HepG2 (cell line): ENCODE results near the gene YWHAH. TPM values are rescaled to one million over a fixed set of nuclear protein-coding genes. Genes with fewer than 3 reads are reported as not detected.

Experiments
- ATAC-seq: fragments of 200-7000 bp; cut with Tn5 transposase; 3 replicates; pipeline ENCODE4 v1.9.1; 2020; ENCODE audit warnings: mild to moderate bottlenecking, moderate library complexity
- BruUV-seq: library from RNA; stranded (reverse); fragments of 400-500 nt; replicated peaks from 2 replicates; lab custom pipeline; 2021; lab: Mats Ljungman, UMichigan
- CTCF ChIA-PET: fragments of 300-600 bp; formaldehyde crosslinking; extraction: SDS; loops from one replicate; lab custom pipeline; 2021; ENCODE audit warnings: low total read pairs, inconsistent platforms, low intra/inter-chr PET ratio; lab: Yijun Ruan, JAX
- POLR2A ChIA-PET: fragments of 350-600 bp; sonication (Branson Sonifier 250); formaldehyde crosslinking; loops from one replicate; lab custom pipeline; 2020; ENCODE audit warnings: antibody characterized with exemption, inconsistent platforms; lab: Yijun Ruan, JAX
- DNase-seq: peaks from one replicate; pipeline ENCODE4 v3.0.0-alpha.2; 2015; ENCODE audit warnings: low spot score
- FAIRE-seq: peaks from 3 replicates; lab custom pipeline; 2011; peaks lifted over from hg19 to GRCh38; lab: Jason Lieb, UNC
- H2AFZ ChIP-seq: one replicate; pipeline ENCODE4 v1.6.1; 2011; ENCODE audit warnings: low read length, inconsistent platforms
- H3K27ac ChIP-seq: fragments of 300-600 bp; 3 replicates; pipeline ENCODE4 v1.8.0; 2011; ENCODE audit warnings: mixed run types, mild to moderate bottlenecking, mixed read lengths, low read length, inconsistent platforms; ENCODE audit not compliant: insufficient read depth; ENCODE audit errors: extremely low read length
- H3K27me3 ChIP-seq, 2 experiments: fragments of 200-600 bp in 1 of 2; 2 replicates in 1 of 2; 3 replicates in 1 of 2; pipeline versions ENCODE4 v1.6.0 to v1.8.0; 2011; ENCODE audit warnings: low read length in 2 of 2, mild to moderate bottlenecking in 2 of 2, moderate library complexity in 2 of 2, inconsistent platforms in 1 of 2; ENCODE audit not compliant: insufficient read depth in 2 of 2, control insufficient read depth in 1 of 2
- H3K36me3 ChIP-seq, 2 experiments: fragments of 200-600 bp in 1 of 2; replicated peaks in 1 of 2; 2 replicates in 1 of 2; 3 replicates in 1 of 2; pipeline versions ENCODE4 v1.5.1 to v1.8.0; 2011; ENCODE audit warnings: low read length in 2 of 2, inconsistent platforms in 1 of 2; ENCODE audit not compliant: insufficient read depth in 2 of 2, control insufficient read depth in 1 of 2
- H3K4me1 ChIP-seq: 2 replicates; pipeline ENCODE4 v1.5.1; 2012; ENCODE audit warnings: low read length, inconsistent platforms; ENCODE audit not compliant: insufficient read depth
- H3K4me2 ChIP-seq: 2 replicates; pipeline ENCODE4 v1.6.0; 2011; ENCODE audit warnings: low read depth, low read length, inconsistent platforms
- H3K4me3 ChIP-seq, 3 experiments: fragments of 200-600 bp in 1 of 3; sonication (generic), shearing (Covaris generic) in 1 of 3; replicated peaks in 1 of 3; 2 replicates each; pipeline ENCODE4 v1.5.1; 2011 to 2016; ENCODE audit warnings: low read length in 3 of 3, inconsistent platforms in 2 of 3, low read depth in 2 of 3, mild to moderate bottlenecking in 2 of 3, control low read depth in 1 of 3, mixed read lengths in 1 of 3; ENCODE audit not compliant: insufficient read depth in 1 of 3
- H3K79me2 ChIP-seq: one replicate; pipeline ENCODE4 v1.6.1; 2011; ENCODE audit warnings: low read length, inconsistent platforms; ENCODE audit not compliant: insufficient read depth
- H3K9ac ChIP-seq: 2 replicates; pipeline ENCODE4 v1.6.0; 2011; ENCODE audit warnings: mild to moderate bottlenecking, low read depth, low read length, inconsistent platforms; ENCODE audit not compliant: insufficient read depth
- H3K9me3 ChIP-seq: 2 replicates; pipeline ENCODE4 v1.5.1; 2012; ENCODE audit warnings: mild to moderate bottlenecking, low read length
- H4K20me1 ChIP-seq: 2 replicates; pipeline ENCODE4 v1.6.0; 2011; ENCODE audit warnings: inconsistent platforms, mild to moderate bottlenecking, low read length, moderate library complexity; ENCODE audit not compliant: insufficient read depth
- ETV6 ChIP-seq: sonication (generic); formaldehyde crosslinking; conservative IDR thresholded peaks from 2 replicates; pipeline ENCODE4 v1.4.0; 2020; ENCODE audit warnings: missing genetic modification reagents
- NFATC3 ChIP-seq: sonication (generic); formaldehyde crosslinking; IDR thresholded peaks from 2 replicates; pipeline ENCODE4 v1.5.1; 2020; ENCODE audit warnings: mild to moderate bottlenecking, missing genetic modification reagents
- SMC3 ChIP-seq: IDR thresholded peaks from 2 replicates; pipeline ENCODE4 v1.6.1; 2011; ENCODE audit warnings: low read length, improper control_type of control experiment
- TGIF2 ChIP-seq: IDR thresholded peaks from 2 replicates; pipeline ENCODE4 v1.6.1; 2016; ENCODE audit warnings: control low read depth, missing compliant biosample characterization
- WGBS: methylation state at CpG from one replicate; pipeline ENCODE4 v1.1.6; 2017; ENCODE audit warnings: low lambda C conversion rate; 5-methylcytosine and 5-hydroxymethylcytosine counted together
- in situ Hi-C: cut with HindIII; loops from 2 replicates; pipeline ENCODE4 v1.10.0; 2017; ENCODE audit warnings: low pct_unique_long_range_greater_than_20kb; ENCODE audit not compliant: extremely low pct_ligation_motif_present
- intact Hi-C: fragments of 100-400 bp; cut with micrococcal nuclease; formaldehyde crosslinking; loops from one replicate; pipeline ENCODE4 v1.10.0; 2022; ENCODE audit not compliant: unreplicated experiment
- polyA plus RNA-seq, 8 experiments: library from polyadenylated mRNA; depleted of rRNA in 3 of 8; stranded (reverse) in 7 of 8; unstranded in 1 of 8; fragments of >200 nt; fragmentation: Illumina TruSeq in 4 of 8; extraction: Trizol in 4 of 8; gene quantifications; 2 replicates each; pipeline versions ENCODE4 v1.2.1 to v1.2.3, GENCODE V29; 2011 to 2016; ENCODE audit warnings: low read depth in 4 of 8, missing spikeins in 1 of 8, mixed read lengths in 1 of 8; ENCODE audit not compliant: insufficient read depth in 1 of 8
- total RNA-seq, 5 experiments: library from RNA; depleted of rRNA; stranded (reverse); fragments of >200 nt; fragmentation: Illumina TruSeq; extraction: Trizol; gene quantifications; 2 replicates each; pipeline ENCODE4 v1.2.3, GENCODE V29; 2016; ENCODE audit warnings: low read depth in 1 of 5
- TF ChIP-seq, protein P1 (sequence below), 2 experiments: sonication (generic) in 1 of 2; formaldehyde crosslinking in 1 of 2; IDR thresholded peaks; 2 replicates each; pipeline versions ENCODE4 v1.4.0 to v1.6.1; 2018 to 2020; ENCODE audit warnings: missing genetic modification reagents in 2 of 2, borderline replicate concordance in 1 of 2, low read depth in 1 of 2, mild to moderate bottlenecking in 1 of 2, missing biosample characterization in 1 of 2
- TF ChIP-seq, protein P2 (sequence below): sonication (generic); formaldehyde crosslinking; IDR thresholded peaks from 2 replicates; pipeline ENCODE4 v1.4.0; 2020; ENCODE audit warnings: missing genetic modification reagents
- TF ChIP-seq, protein P3 (sequence below): IDR thresholded peaks from 2 replicates; pipeline ENCODE4 v1.6.1; 2016
- TF ChIP-seq, protein P4 (sequence below): sonication (generic); formaldehyde crosslinking; IDR thresholded peaks from 2 replicates; pipeline ENCODE4 v1.8.1; 2023; ENCODE audit warnings: mild to moderate bottlenecking, moderate library complexity, missing genetic modification reagents
- TF ChIP-seq, protein P5 (sequence below): sonication (generic); formaldehyde crosslinking; IDR thresholded peaks from 2 replicates; pipeline ENCODE4 v1.8.0; 2022; ENCODE audit warnings: missing genetic modification reagents, mild to moderate bottlenecking, inconsistent platforms, borderline replicate concordance
- TF ChIP-seq, protein P6 (sequence below): IDR thresholded peaks from 2 replicates; pipeline ENCODE4 v1.6.1; 2012; ENCODE audit warnings: inconsistent platforms
- TF ChIP-seq, protein P7 (sequence below): sonication (generic); formaldehyde crosslinking; IDR thresholded peaks from 2 replicates; pipeline ENCODE4 v1.5.0; 2020; ENCODE audit warnings: missing genetic modification reagents, mild to moderate bottlenecking, borderline replicate concordance

Gene YWHAH
- total and polyA plus RNA-seq, 2 of the 13 experiments (the other 11 are each of a cell fraction or from before 2014, with no cell fraction given): 35.6 to 92.7 TPM

DNA sequence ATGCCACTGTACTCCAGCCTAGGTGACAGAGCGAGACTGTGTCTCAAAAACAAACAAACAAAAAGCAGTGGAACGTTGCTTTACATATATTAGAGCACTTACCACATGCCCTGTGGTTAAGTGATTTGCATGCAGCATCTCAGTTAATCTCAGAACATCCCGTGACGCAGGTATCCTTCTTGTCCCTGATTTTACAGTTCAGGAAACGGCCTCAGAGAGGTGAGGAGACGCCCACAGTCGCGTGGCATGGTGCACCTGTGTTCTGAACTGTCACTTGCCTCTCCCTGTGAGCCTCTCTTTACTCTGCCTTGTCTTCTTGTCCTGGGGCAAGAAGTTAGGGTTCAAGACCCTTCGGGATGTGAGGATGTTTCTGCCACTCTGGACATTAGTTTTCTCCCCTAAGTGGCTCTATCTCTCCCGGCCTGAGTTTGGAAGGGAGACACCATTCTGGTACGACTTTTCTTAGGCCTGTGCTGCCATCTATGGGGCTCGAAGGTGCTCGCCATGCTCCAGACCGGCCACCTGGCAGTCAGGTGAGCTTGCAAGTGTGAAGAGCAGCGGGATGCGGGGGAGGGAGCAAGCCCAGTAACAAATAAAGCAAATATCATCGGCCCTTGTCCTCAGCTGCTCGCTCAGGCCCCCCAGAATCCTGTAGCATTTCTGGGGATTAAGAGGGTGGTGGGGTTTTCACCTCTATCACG lies 25.6 kb downstream of the YWHAH start:
- peak overlapping the region; percentile 42 to 74 (median 43); a peak in 5 of 6 replicates for H3K4me3 ChIP-seq
- no peaks in the 10 kb centered on the region for H4K20me1 ChIP-seq
- no peaks in the 10 kb centered on the region for H3K9me3 ChIP-seq
- peaks cover 0 to 9% of the 10 kb centered on the region in 2 experiments; a peak in 3 of 5 replicates for H3K27me3 ChIP-seq
- no peak overlapping the region for H3K9ac ChIP-seq
- CTCF ChIA-PET: interaction anchor here (1.1 to 2.4 kb wide), 2 partner anchors 98 to 111 kb away, joined by 3 to 13 read pairs; no protein-coding TSS in a partner anchor
- no peak overlapping the region for H3K27ac ChIP-seq
- H3K36me3 ChIP-seq: no peaks in the 10 kb centered on the region
- peak overlapping the region; percentile 85 for H3K4me2 ChIP-seq
- H3K4me1 ChIP-seq: peaks cover 29% of the 10 kb centered on the region
- ATAC-seq: peak; percentile 84
- intact Hi-C loops (loop anchor here (5.0 kb wide), 1 partner anchor 303 kb away; no protein-coding TSS in a partner anchor), in situ Hi-C loops (loop anchor here (5.0 to 25.0 kb wide), 3 partner anchors 295 to 408 kb away; no protein-coding TSS in a partner anchor)
- DNase-seq: peak; percentile 61
- POLR2A ChIA-PET: interaction anchor here (0.7 to 1.1 kb wide), 5 partner anchors 70 to 308 kb away, joined by 3 to 5 read pairs (median 3); partner anchors contain the start of gene PISD
- H2AFZ ChIP-seq: no peak overlapping the region
- BruUV-seq: no TSS peak
- peak; percentile 60 for FAIRE-seq
- WGBS: 29% methylated on average over 10 of the region's 19 CpGs
- H3K79me2 ChIP-seq: no peaks in the 10 kb centered on the region
- TF ChIP-seq TGIF2: no peak
- TF ChIP-seq, protein P1, sequence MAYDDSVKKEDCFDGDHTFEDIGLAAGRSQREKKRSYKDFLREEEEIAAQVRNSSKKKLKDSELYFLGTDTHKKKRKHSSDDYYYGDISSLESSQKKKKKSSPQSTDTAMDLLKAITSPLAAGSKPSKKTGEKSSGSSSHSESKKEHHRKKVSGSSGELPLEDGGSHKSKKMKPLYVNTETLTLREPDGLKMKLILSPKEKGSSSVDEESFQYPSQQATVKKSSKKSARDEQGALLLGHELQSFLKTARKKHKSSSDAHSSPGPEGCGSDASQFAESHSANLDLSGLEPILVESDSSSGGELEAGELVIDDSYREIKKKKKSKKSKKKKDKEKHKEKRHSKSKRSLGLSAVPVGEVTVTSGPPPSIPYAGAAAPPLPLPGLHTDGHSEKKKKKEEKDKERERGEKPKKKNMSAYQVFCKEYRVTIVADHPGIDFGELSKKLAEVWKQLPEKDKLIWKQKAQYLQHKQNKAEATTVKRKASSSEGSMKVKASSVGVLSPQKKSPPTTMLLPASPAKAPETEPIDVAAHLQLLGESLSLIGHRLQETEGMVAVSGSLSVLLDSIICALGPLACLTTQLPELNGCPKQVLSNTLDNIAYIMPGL (CRISPR knock-in tag; IDR thresholded peaks at IDR 0.05; ENCODE audit: borderline replicate concordance in 1 of 2, low read depth in 1 of 2): peak in 1 of 2 experiments; percentile 30; a peak in 1 of 4 replicates
- 0 out of 2 replicates have a peak, but pooled peaks have one; percentile 28 for TF ChIP-seq NFATC3 (CRISPR knock-in tag)
- TF ChIP-seq SMC3: peak; percentile 26
- no peak for TF ChIP-seq ETV6 (CRISPR knock-in tag)
- TF ChIP-seq, protein P2, sequence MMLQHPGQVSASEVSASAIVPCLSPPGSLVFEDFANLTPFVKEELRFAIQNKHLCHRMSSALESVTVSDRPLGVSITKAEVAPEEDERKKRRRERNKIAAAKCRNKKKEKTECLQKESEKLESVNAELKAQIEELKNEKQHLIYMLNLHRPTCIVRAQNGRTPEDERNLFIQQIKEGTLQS: no peak
- TF ChIP-seq, protein P3, sequence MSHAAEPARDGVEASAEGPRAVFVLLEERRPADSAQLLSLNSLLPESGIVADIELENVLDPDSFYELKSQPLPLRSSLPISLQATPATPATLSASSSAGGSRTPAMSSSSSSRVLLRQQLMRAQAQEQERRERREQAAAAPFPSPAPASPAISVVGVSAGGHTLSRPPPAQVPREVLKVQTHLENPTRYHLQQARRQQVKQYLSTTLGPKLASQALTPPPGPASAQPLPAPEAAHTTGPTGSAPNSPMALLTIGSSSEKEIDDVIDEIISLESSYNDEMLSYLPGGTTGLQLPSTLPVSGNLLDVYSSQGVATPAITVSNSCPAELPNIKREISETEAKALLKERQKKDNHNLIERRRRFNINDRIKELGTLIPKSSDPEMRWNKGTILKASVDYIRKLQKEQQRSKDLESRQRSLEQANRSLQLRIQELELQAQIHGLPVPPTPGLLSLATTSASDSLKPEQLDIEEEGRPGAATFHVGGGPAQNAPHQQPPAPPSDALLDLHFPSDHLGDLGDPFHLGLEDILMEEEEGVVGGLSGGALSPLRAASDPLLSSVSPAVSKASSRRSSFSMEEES (CRISPR knock-in tag): 0 out of 2 replicates have a peak, but pooled peaks have one; percentile 40
- TF ChIP-seq, protein P4, sequence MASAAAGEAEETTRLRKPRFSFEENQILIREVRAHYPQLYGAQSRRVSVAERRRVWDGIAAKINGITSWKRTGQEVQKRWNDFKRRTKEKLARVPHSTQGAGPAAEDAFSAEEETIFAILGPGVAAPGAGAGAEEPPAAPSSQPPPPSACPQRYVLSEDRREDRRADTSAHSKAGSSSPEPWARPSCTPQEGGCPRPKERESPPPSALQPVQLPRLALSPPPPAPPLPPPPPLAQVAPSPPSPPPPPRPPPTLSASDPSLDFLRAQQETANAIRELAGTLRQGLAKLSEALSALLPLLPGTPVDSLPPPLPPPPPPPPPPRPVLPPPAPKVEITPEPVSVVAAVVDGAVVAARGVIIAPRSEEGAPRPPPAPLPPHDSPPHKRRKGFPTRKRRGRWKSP (CRISPR knock-in tag): peak; percentile 35; the same call in 1 of the 2 replicates
- TF ChIP-seq, protein P5, sequence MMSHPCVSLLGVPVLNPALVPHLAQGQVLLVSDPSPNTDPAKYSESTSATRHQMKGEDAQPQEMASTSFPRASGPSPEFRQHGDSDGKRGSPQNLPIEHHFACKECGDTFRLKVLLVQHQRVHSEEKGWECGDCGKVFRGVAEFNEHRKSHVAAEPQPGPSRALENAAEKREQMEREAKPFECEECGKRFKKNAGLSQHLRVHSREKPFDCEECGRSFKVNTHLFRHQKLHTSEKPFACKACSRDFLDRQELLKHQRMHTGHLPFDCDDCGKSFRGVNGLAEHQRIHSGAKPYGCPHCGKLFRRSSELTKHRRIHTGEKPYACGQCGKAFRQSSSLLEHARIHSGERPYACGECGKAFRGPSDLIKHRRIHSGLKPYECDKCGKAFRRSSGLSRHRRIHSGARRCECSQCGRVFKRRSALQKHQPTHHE (CRISPR knock-in tag): 0 out of 2 replicates have a peak, but pooled peaks have one; percentile 35
- TF ChIP-seq, protein P6, sequence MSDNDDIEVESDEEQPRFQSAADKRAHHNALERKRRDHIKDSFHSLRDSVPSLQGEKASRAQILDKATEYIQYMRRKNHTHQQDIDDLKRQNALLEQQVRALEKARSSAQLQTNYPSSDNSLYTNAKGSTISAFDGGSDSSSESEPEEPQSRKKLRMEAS: peak; percentile 73
- TF ChIP-seq, protein P7, sequence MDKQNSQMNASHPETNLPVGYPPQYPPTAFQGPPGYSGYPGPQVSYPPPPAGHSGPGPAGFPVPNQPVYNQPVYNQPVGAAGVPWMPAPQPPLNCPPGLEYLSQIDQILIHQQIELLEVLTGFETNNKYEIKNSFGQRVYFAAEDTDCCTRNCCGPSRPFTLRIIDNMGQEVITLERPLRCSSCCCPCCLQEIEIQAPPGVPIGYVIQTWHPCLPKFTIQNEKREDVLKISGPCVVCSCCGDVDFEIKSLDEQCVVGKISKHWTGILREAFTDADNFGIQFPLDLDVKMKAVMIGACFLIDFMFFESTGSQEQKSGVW (CRISPR knock-in tag): no peak
